ENCODE measurements around the gene CCDC146. TPM values are rescaled to one million over a fixed set of nuclear protein-coding genes. Genes with fewer than 3 reads are reported as not detected.
"Not testable (repeated sequence)": the region's sequence is repeated elsewhere in the genome, so short reads cannot be mapped to it uniquely, and the experiment has no call there.

The CCDC146 gene
- total and polyA plus RNA-seq, 10 of the 15 experiments (the other 5 are each of a cell fraction or from before 2014, with no cell fraction given): 0.28 to 5.3 (median 1.3) TPM

DNA sequence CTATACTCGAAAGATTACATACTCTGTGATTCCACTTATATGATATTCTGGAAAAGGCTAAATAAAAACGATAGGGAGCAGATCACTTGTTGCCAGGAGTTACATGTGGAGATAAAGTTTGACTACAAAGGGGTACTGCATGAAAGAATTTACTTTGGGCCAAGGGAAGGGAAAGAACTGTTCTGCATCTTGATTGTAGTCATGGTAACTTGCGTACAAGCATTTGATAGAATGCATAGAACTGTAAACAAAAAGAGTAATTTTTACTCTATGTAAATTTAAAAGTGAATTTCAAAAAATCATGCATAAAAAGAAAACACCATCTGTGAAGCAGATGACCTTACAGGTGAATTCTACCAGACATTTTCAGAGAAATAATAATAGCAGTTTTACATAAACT is 9.4 kb downstream of the CCDC146 start:
- RAD21 ChIA-PET (ENCODE audit: unreplicated experiment); H2AFZ ChIP-seq (ENCODE audit: control insufficient read depth, low read depth, low read length); in situ Hi-C loops (cut with MboI); POLR2A ChIA-PET; H3K27me3 ChIP-seq (replicated peaks in 1 of 2; ENCODE audit: control insufficient read depth in 2 of 2, insufficient read depth in 2 of 2, low read length in 1 of 2); H3K79me2 ChIP-seq (ENCODE audit: control insufficient read depth, insufficient read depth, low read length); intact Hi-C loops (cut with micrococcal nuclease; ENCODE audit: unreplicated experiment); DNase-seq (ENCODE audit: low read depth, low spot score); FAIRE-seq; ATAC-seq; H3K36me3 ChIP-seq (ENCODE audit: control insufficient read depth in 2 of 2, insufficient read depth in 2 of 2, low read length in 1 of 2); CTCF ChIA-PET; H3K4me3 ChIP-seq; H3K4me1 ChIP-seq (ENCODE audit: control insufficient read depth, insufficient read depth, low read length); BruUV-seq (replicated peaks); H3K9me3 ChIP-seq (replicated peaks; ENCODE audit: control insufficient read depth, insufficient read depth, low read length); H3K9ac ChIP-seq (ENCODE audit: control insufficient read depth, insufficient read depth, low read length); H4K20me1 ChIP-seq (ENCODE audit: control insufficient read depth, insufficient read depth); H3K27ac ChIP-seq (ENCODE audit: control insufficient read depth, insufficient read depth); SMC1A ChIA-PET (ENCODE audit: uncharacterized antibody, unreplicated experiment); H3K4me2 ChIP-seq (ENCODE audit: control insufficient read depth, insufficient read depth): not testable (repeated sequence)
- WGBS (ENCODE audit: insufficient coverage, insufficient replicate concordance, low lambda C conversion rate, missing lambda C conversion rate): 81% methylated on average over 2 of the region's 3 CpGs

DNA sequence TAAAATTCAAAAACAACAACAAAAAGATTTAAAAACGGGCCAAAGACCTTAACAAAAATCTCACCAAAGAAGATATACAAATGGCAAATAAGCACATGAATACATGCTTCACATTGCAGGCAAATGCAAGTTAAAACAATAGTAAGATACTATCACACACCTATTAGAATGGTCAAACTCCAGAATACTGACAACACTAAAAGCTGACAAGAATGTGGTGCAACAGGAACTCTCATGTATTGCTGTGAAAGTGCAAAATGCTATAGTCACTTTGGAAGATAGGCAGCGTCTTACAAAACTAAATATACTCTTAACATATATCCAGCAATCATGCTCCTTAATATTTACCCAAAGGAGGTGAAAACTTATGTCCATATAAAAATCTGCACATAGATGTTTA is 16.3 kb downstream of the CCDC146 start:
- H3K4me1 ChIP-seq (ENCODE audit: control insufficient read depth, insufficient read depth, low read length); H3K27me3 ChIP-seq (replicated peaks in 1 of 2; ENCODE audit: control insufficient read depth in 2 of 2, insufficient read depth in 2 of 2, low read length in 1 of 2); H3K27ac ChIP-seq (ENCODE audit: control insufficient read depth, insufficient read depth); H3K9ac ChIP-seq (ENCODE audit: control insufficient read depth, insufficient read depth, low read length); intact Hi-C loops (cut with micrococcal nuclease; ENCODE audit: unreplicated experiment); RAD21 ChIA-PET (ENCODE audit: unreplicated experiment); H3K9me3 ChIP-seq (replicated peaks; ENCODE audit: control insufficient read depth, insufficient read depth, low read length); H3K4me3 ChIP-seq; in situ Hi-C loops (cut with MboI); H2AFZ ChIP-seq (ENCODE audit: control insufficient read depth, low read depth, low read length); H4K20me1 ChIP-seq (ENCODE audit: control insufficient read depth, insufficient read depth); H3K79me2 ChIP-seq (ENCODE audit: control insufficient read depth, insufficient read depth, low read length); DNase-seq (ENCODE audit: low read depth, low spot score); H3K36me3 ChIP-seq (ENCODE audit: control insufficient read depth in 2 of 2, insufficient read depth in 2 of 2, low read length in 1 of 2); BruUV-seq (replicated peaks); FAIRE-seq; ATAC-seq; H3K4me2 ChIP-seq (ENCODE audit: control insufficient read depth, insufficient read depth); POLR2A ChIA-PET; SMC1A ChIA-PET (ENCODE audit: uncharacterized antibody, unreplicated experiment): not testable (repeated sequence)
- 62% methylated on average over 2 of the region's 2 CpGs for WGBS (ENCODE audit: insufficient coverage, insufficient replicate concordance, low lambda C conversion rate, missing lambda C conversion rate)
- CTCF ChIA-PET: interaction anchor here (0.6 kb wide), 1 partner anchor 428 kb away, joined by 3 read pairs; no protein-coding TSS in a partner anchor

DNA sequence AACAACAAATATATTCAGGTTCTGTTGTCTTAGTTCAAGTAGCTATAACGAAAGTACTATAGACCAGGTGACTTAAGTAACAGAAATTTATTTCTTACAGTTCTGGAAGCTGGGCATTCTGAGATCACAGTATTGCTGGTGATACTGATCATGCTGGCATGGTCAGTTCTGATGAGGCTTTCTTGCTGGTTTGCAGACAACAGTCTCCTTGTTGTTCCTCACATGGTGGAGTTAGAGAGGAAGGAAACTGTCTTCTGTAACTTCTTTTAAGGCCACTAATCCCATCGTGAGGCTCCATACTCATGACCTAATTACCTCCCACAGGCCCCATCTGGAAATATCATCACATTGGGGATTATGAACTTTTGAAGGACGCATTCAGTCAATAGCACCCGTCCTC is 17.9 kb downstream of the CCDC146 start:
- H3K4me3 ChIP-seq; H3K79me2 ChIP-seq (ENCODE audit: control insufficient read depth, insufficient read depth, low read length); H3K4me1 ChIP-seq (ENCODE audit: control insufficient read depth, insufficient read depth, low read length); H3K4me2 ChIP-seq (ENCODE audit: control insufficient read depth, insufficient read depth); H2AFZ ChIP-seq (ENCODE audit: control insufficient read depth, low read depth, low read length); H3K9me3 ChIP-seq (replicated peaks; ENCODE audit: control insufficient read depth, insufficient read depth, low read length); FAIRE-seq; POLR2A ChIA-PET; ATAC-seq; intact Hi-C loops (cut with micrococcal nuclease; ENCODE audit: unreplicated experiment); RAD21 ChIA-PET (ENCODE audit: unreplicated experiment); CTCF ChIA-PET; in situ Hi-C loops (cut with MboI); H3K36me3 ChIP-seq (ENCODE audit: control insufficient read depth in 2 of 2, insufficient read depth in 2 of 2, low read length in 1 of 2); H3K9ac ChIP-seq (ENCODE audit: control insufficient read depth, insufficient read depth, low read length); H4K20me1 ChIP-seq (ENCODE audit: control insufficient read depth, insufficient read depth); H3K27me3 ChIP-seq (replicated peaks in 1 of 2; ENCODE audit: control insufficient read depth in 2 of 2, insufficient read depth in 2 of 2, low read length in 1 of 2); BruUV-seq (replicated peaks); H3K27ac ChIP-seq (ENCODE audit: control insufficient read depth, insufficient read depth); DNase-seq (ENCODE audit: low read depth, low spot score): not testable (repeated sequence)
- SMC1A ChIA-PET (ENCODE audit: uncharacterized antibody, unreplicated experiment): interaction anchor here (1.2 kb wide), 1 partner anchor 60 kb away, joined by 3 read pairs; the partner anchor contains the start of gene FGL2
- WGBS (ENCODE audit: insufficient coverage, insufficient replicate concordance, low lambda C conversion rate, missing lambda C conversion rate): 92% methylated on average over 3 of the region's 4 CpGs

DNA sequence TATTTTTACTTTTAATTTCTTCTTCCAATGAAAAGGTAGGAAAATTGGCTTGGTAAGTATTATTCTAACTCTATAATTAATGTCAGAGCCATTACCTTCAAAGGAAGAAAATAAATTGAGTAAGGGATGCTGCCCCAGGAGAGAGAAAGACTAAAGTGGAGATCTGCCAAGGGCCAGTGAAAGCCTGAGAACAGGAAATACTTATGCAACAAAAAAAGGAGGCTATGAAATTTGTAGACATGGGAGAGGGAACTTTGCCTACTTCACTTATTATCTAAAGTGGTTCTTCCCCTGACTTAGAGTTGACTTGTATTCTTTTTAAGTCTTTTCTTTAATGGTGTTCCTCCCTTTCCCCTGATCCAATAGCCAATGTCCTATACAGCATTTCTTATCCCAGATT is 29.8 kb downstream of the CCDC146 start:
- FAIRE-seq; H3K9ac ChIP-seq (ENCODE audit: control insufficient read depth, insufficient read depth, low read length); H3K4me1 ChIP-seq (ENCODE audit: control insufficient read depth, insufficient read depth, low read length); H4K20me1 ChIP-seq (ENCODE audit: control insufficient read depth, insufficient read depth); BruUV-seq (replicated peaks); CTCF ChIA-PET; ATAC-seq; H3K36me3 ChIP-seq (ENCODE audit: control insufficient read depth in 2 of 2, insufficient read depth in 2 of 2, low read length in 1 of 2); H3K27ac ChIP-seq (ENCODE audit: control insufficient read depth, insufficient read depth); SMC1A ChIA-PET (ENCODE audit: uncharacterized antibody, unreplicated experiment); H2AFZ ChIP-seq (ENCODE audit: control insufficient read depth, low read depth, low read length); H3K9me3 ChIP-seq (replicated peaks; ENCODE audit: control insufficient read depth, insufficient read depth, low read length); POLR2A ChIA-PET; H3K4me2 ChIP-seq (ENCODE audit: control insufficient read depth, insufficient read depth); H3K79me2 ChIP-seq (ENCODE audit: control insufficient read depth, insufficient read depth, low read length); in situ Hi-C loops (cut with MboI); DNase-seq (ENCODE audit: low read depth, low spot score); H3K27me3 ChIP-seq (replicated peaks in 1 of 2; ENCODE audit: control insufficient read depth in 2 of 2, insufficient read depth in 2 of 2, low read length in 1 of 2); H3K4me3 ChIP-seq; intact Hi-C loops (cut with micrococcal nuclease; ENCODE audit: unreplicated experiment); RAD21 ChIA-PET (ENCODE audit: unreplicated experiment): not testable (repeated sequence)

Data from GM12878 (cell line).